ENCODE measurements around the gene WAC.
"Not testable (repeated sequence)": the region's sequence is repeated elsewhere in the genome, so short reads cannot be mapped to it uniquely, and the experiment has no call there.

Gene WAC

GRCh38 chr10:28532337-28533185 is at the start of gene WAC:
TSS of gene WAC (plus strand) at chr10:28533118. CDS start at chr10:28533580, 462 bp downstream.
- Histone ChIP-seq H3K27me3 (ENCODE audit: control insufficient read depth, insufficient read depth, low read length) (no peaks in the 10 kb centered on the region), H3K27ac (ENCODE audit: low read length) (peak within 1 kb of the TSS; percentile 98), H3K36me3 (ENCODE audit: control insufficient read depth, low read depth, low read length) (peaks cover 32% of the 10 kb centered on the region), H3K9ac (ENCODE audit: low read length) (peak within 1 kb of the TSS; percentile 98), H3K4me3 (ENCODE audit: low read length) (peak within 1 kb of the TSS; percentile 99), H3K9me3 (ENCODE audit: control insufficient read depth, low read depth, low read length) (no peaks in the 10 kb centered on the region), H3K4me1 (ENCODE audit: control insufficient read depth, low read depth, low read length) (peaks cover 7% of the 10 kb centered on the region)

- Histone ChIP-seq H3K4me1 (ENCODE audit: control insufficient read depth, low read depth, low read length) (no peaks in the 10 kb centered on the region), H3K4me3 (ENCODE audit: low read length) (no peak overlapping the region), H3K27me3 (ENCODE audit: control insufficient read depth, insufficient read depth, low read length) (no peaks in the 10 kb centered on the region), H3K9me3 (ENCODE audit: control insufficient read depth, low read depth, low read length) (no peaks in the 10 kb centered on the region), H3K36me3 (ENCODE audit: control insufficient read depth, low read depth, low read length) (no peaks in the 10 kb centered on the region), H3K9ac (ENCODE audit: low read length) (no peak overlapping the region), H3K27ac (ENCODE audit: low read length) (no peak overlapping the region)
Measured at GRCh38 chr10:28489206-28489605, 43.7 kb upstream of the WAC start.

- H3K36me3 ChIP-seq (ENCODE audit: control insufficient read depth, low read depth, low read length); H3K9me3 ChIP-seq (ENCODE audit: control insufficient read depth, low read depth, low read length); H3K9ac ChIP-seq (ENCODE audit: low read length); H3K4me3 ChIP-seq (ENCODE audit: low read length); H3K27me3 ChIP-seq (ENCODE audit: control insufficient read depth, insufficient read depth, low read length); H3K27ac ChIP-seq (ENCODE audit: low read length); H3K4me1 ChIP-seq (ENCODE audit: control insufficient read depth, low read depth, low read length): not testable (repeated sequence)
Measured at GRCh38 chr10:28490256-28490865, 42.6 kb upstream of the WAC start.

GRCh38 chr10:28492116-28492920 is 40.6 kb upstream of the WAC start:
- H3K9ac ChIP-seq (ENCODE audit: low read length) = no peak overlapping the region
- no peak overlapping the region for H3K27ac ChIP-seq (ENCODE audit: low read length)
- no peak overlapping the region for H3K4me3 ChIP-seq (ENCODE audit: low read length)
- H3K9me3 ChIP-seq (ENCODE audit: control insufficient read depth, low read depth, low read length) = no peaks in the 10 kb centered on the region
- H3K27me3 ChIP-seq (ENCODE audit: control insufficient read depth, insufficient read depth, low read length) = no peaks in the 10 kb centered on the region
- H3K36me3 ChIP-seq (ENCODE audit: control insufficient read depth, low read depth, low read length) = no peaks in the 10 kb centered on the region
- no peaks in the 10 kb centered on the region for H3K4me1 ChIP-seq (ENCODE audit: control insufficient read depth, low read depth, low read length)

- Histone ChIP-seq H3K27ac (ENCODE audit: low read length) (no peak overlapping the region), H3K4me3 (ENCODE audit: low read length) (no peak overlapping the region), H3K27me3 (ENCODE audit: control insufficient read depth, insufficient read depth, low read length) (no peaks in the 10 kb centered on the region), H3K36me3 (ENCODE audit: control insufficient read depth, low read depth, low read length) (no peaks in the 10 kb centered on the region), H3K9me3 (ENCODE audit: control insufficient read depth, low read depth, low read length) (no peaks in the 10 kb centered on the region), H3K4me1 (ENCODE audit: control insufficient read depth, low read depth, low read length) (no peaks in the 10 kb centered on the region), H3K9ac (ENCODE audit: low read length) (no peak overlapping the region)
Measured at GRCh38 chr10:28494420-28494819, 38.5 kb upstream of the WAC start.

- H3K4me1 ChIP-seq (ENCODE audit: control insufficient read depth, low read depth, low read length) = no peaks in the 10 kb centered on the region
- no peaks in the 10 kb centered on the region for H3K9me3 ChIP-seq (ENCODE audit: control insufficient read depth, low read depth, low read length)
Measured at GRCh38 chr10:28495084-28495483, 37.8 kb upstream of the WAC start.

GRCh38 chr10:28496017-28496416 is 36.9 kb upstream of the WAC start:
- Histone ChIP-seq H3K9ac (ENCODE audit: low read length) (no peak overlapping the region), H3K9me3 (ENCODE audit: control insufficient read depth, low read depth, low read length) (no peaks in the 10 kb centered on the region), H3K27me3 (ENCODE audit: control insufficient read depth, insufficient read depth, low read length) (no peaks in the 10 kb centered on the region), H3K36me3 (ENCODE audit: control insufficient read depth, low read depth, low read length) (no peaks in the 10 kb centered on the region), H3K27ac (ENCODE audit: low read length) (no peak overlapping the region), H3K4me1 (ENCODE audit: control insufficient read depth, low read depth, low read length) (no peaks in the 10 kb centered on the region), H3K4me3 (ENCODE audit: low read length) (no peak overlapping the region)

More at GRCh38 chr10:28495084-28495483, 37.8 kb upstream of the WAC start:
- Histone ChIP-seq H3K4me3 (ENCODE audit: low read length) (no peak overlapping the region), H3K36me3 (ENCODE audit: control insufficient read depth, low read depth, low read length) (no peaks in the 10 kb centered on the region), H3K9ac (ENCODE audit: low read length) (no peak overlapping the region), H3K27me3 (ENCODE audit: control insufficient read depth, insufficient read depth, low read length) (no peaks in the 10 kb centered on the region), H3K27ac (ENCODE audit: low read length) (no peak overlapping the region)

- H3K9ac ChIP-seq (ENCODE audit: low read length) = no peak overlapping the region
- H3K27me3 ChIP-seq (ENCODE audit: control insufficient read depth, insufficient read depth, low read length) = no peaks in the 10 kb centered on the region
- no peak overlapping the region for H3K27ac ChIP-seq (ENCODE audit: low read length)
- no peaks in the 10 kb centered on the region for H3K36me3 ChIP-seq (ENCODE audit: control insufficient read depth, low read depth, low read length)
- H3K4me1 ChIP-seq (ENCODE audit: control insufficient read depth, low read depth, low read length) = no peaks in the 10 kb centered on the region
- no peaks in the 10 kb centered on the region for H3K9me3 ChIP-seq (ENCODE audit: control insufficient read depth, low read depth, low read length)
- H3K4me3 ChIP-seq (ENCODE audit: low read length) = no peak overlapping the region
Measured at GRCh38 chr10:28496481-28496961, 36.4 kb upstream of the WAC start.

- Histone ChIP-seq H3K4me1 (ENCODE audit: control insufficient read depth, low read depth, low read length) (no peaks in the 10 kb centered on the region), H3K27ac (ENCODE audit: low read length) (no peak overlapping the region), H3K36me3 (ENCODE audit: control insufficient read depth, low read depth, low read length) (no peaks in the 10 kb centered on the region), H3K27me3 (ENCODE audit: control insufficient read depth, insufficient read depth, low read length) (no peaks in the 10 kb centered on the region), H3K9ac (ENCODE audit: low read length) (no peak overlapping the region), H3K9me3 (ENCODE audit: control insufficient read depth, low read depth, low read length) (no peaks in the 10 kb centered on the region), H3K4me3 (ENCODE audit: low read length) (no peak overlapping the region)
Measured at GRCh38 chr10:28497313-28498126, 35.4 kb upstream of the WAC start.

- H3K27me3 ChIP-seq (ENCODE audit: control insufficient read depth, insufficient read depth, low read length); H3K9ac ChIP-seq (ENCODE audit: low read length); H3K4me1 ChIP-seq (ENCODE audit: control insufficient read depth, low read depth, low read length); H3K27ac ChIP-seq (ENCODE audit: low read length); H3K9me3 ChIP-seq (ENCODE audit: control insufficient read depth, low read depth, low read length); H3K4me3 ChIP-seq (ENCODE audit: low read length); H3K36me3 ChIP-seq (ENCODE audit: control insufficient read depth, low read depth, low read length): not testable (repeated sequence)
Measured at GRCh38 chr10:28500203-28500602, 32.7 kb upstream of the WAC start.

GRCh38 chr10:28503114-28503513 is 29.8 kb upstream of the WAC start:
- Histone ChIP-seq H3K9ac (ENCODE audit: low read length) (no peak overlapping the region), H3K4me1 (ENCODE audit: control insufficient read depth, low read depth, low read length) (no peaks in the 10 kb centered on the region), H3K4me3 (ENCODE audit: low read length) (no peak overlapping the region), H3K27me3 (ENCODE audit: control insufficient read depth, insufficient read depth, low read length) (no peaks in the 10 kb centered on the region), H3K9me3 (ENCODE audit: control insufficient read depth, low read depth, low read length) (no peaks in the 10 kb centered on the region), H3K36me3 (ENCODE audit: control insufficient read depth, low read depth, low read length) (no peaks in the 10 kb centered on the region), H3K27ac (ENCODE audit: low read length) (no peak overlapping the region)
